Measurements from ENCODE around the gene TUBB1.
"Not testable (repeated sequence)": the region's sequence is repeated elsewhere in the genome, so short reads cannot be mapped to it uniquely, and the experiment has no call there.

Gene TUBB1

GRCh38 chr20:59018817-59019216, 412 bp upstream of the TUBB1 start:
- no peak for DNase-seq (ENCODE audit: low read depth in 3 of 3)

GRCh38 chr20:59020938-59021551, 1.8 kb downstream of the TUBB1 start:
- DNase-seq (ENCODE audit: low read depth in 3 of 3): no peak

- DNase-seq (ENCODE audit: low read depth in 3 of 3): no peak
These were observed 3.5 kb downstream of the TUBB1 start for GRCh38 chr20:59022754-59023153.

GRCh38 chr20:59023616-59024015, 4.4 kb downstream of the TUBB1 start:
- no peak for DNase-seq (ENCODE audit: low read depth in 3 of 3)

GRCh38 chr20:59024111-59024530, 4.9 kb downstream of the TUBB1 start:
- DNase-seq (ENCODE audit: low read depth in 3 of 3): no peak

- no peak for DNase-seq (ENCODE audit: low read depth in 3 of 3)
These were observed 5.9 kb downstream of the TUBB1 start for GRCh38 chr20:59025086-59025485.

- DNase-seq (ENCODE audit: low read depth in 3 of 3): no peak
These were observed 6.3 kb downstream of the TUBB1 start for GRCh38 chr20:59025511-59025910.

GRCh38 chr20:59026904-59027740, 7.9 kb downstream of the TUBB1 start:
- DNase-seq (ENCODE audit: low read depth in 3 of 3): no peak

GRCh38 chr20:59027741-59028320, 8.6 kb downstream of the TUBB1 start:
- DNase-seq (ENCODE audit: low read depth in 3 of 3): no peak

- no peak for DNase-seq (ENCODE audit: low read depth in 3 of 3)
These were observed 9.6 kb downstream of the TUBB1 start for GRCh38 chr20:59028812-59029211.

- no peak for DNase-seq (ENCODE audit: low read depth in 3 of 3)
These were observed 11.8 kb downstream of the TUBB1 start for GRCh38 chr20:59030911-59031563.

- DNase-seq (ENCODE audit: low read depth in 3 of 3): no peak
These were observed 12.4 kb downstream of the TUBB1 start for GRCh38 chr20:59031564-59032022.

- peak; percentile 88 to 96 (median 94) for DNase-seq (ENCODE audit: low read depth in 3 of 3)
These were observed 12.9 kb downstream of the TUBB1 start, which contains the start of gene ATP5F1E for GRCh38 chr20:59032023-59032712. Gene ATP5F1E, minus strand, starts transcription at chr20:59032335. Its CDS starts 84 bp downstream, at chr20:59032251.

GRCh38 chr20:59032713-59033059, 13.5 kb downstream of the TUBB1 start:
- DNase-seq (ENCODE audit: low read depth in 3 of 3): no peak

GRCh38 chr20:59033093-59033492, 13.9 kb downstream of the TUBB1 start:
- DNase-seq (ENCODE audit: low read depth in 3 of 3): no peak

- no peak for DNase-seq (ENCODE audit: low read depth in 3 of 3)
These were observed 14.5 kb downstream of the TUBB1 start for GRCh38 chr20:59033616-59034165.

- DNase-seq (ENCODE audit: low read depth in 3 of 3): no peak
These were observed 16.2 kb downstream of the TUBB1 start for GRCh38 chr20:59035381-59035780.

GRCh38 chr20:59037386-59037785, 18.2 kb downstream of the TUBB1 start:
- DNase-seq (ENCODE audit: low read depth in 3 of 3): no peak

GRCh38 chr20:59039233-59039632, 20.0 kb downstream of the TUBB1 start:
- DNase-seq (ENCODE audit: low read depth in 3 of 3): no peak

- no peak for DNase-seq (ENCODE audit: low read depth in 3 of 3)
These were observed 21.4 kb downstream of the TUBB1 start for GRCh38 chr20:59040667-59041066.

- not testable (repeated sequence) for DNase-seq (ENCODE audit: low read depth in 3 of 3)
These were observed 22.3 kb downstream of the TUBB1 start for GRCh38 chr20:59041487-59041886.
